Liver (tissue), 9 donors: ENCODE measurements around the gene CDKL5. TPM values are rescaled to one million over a fixed set of nuclear protein-coding genes. Genes with fewer than 3 reads are reported as not detected.

Source experiments
- DNase-seq: peaks from one replicate; pipeline ENCODE4 v3.0.0-alpha.2; 2017; ENCODE audit warnings: low spot score
- H3K27ac ChIP-seq, 2 donors: one replicate each; pipeline ENCODE4 v1.7.0; 2013; ENCODE audit warnings: inconsistent platforms in 2 of 2, low read length in 2 of 2, control low read depth in 1 of 2, low read depth in 1 of 2, mild to moderate bottlenecking in 1 of 2
- H3K27me3 ChIP-seq, 4 donors: one replicate each; pipeline versions ENCODE4 v1.6.1 to v1.7.0; 2013; ENCODE audit warnings: low read length in 3 of 4, inconsistent platforms in 1 of 4, mild to moderate bottlenecking in 1 of 4, moderate library complexity in 1 of 4; ENCODE audit not compliant: control insufficient read depth in 4 of 4, insufficient read depth in 4 of 4
- H3K36me3 ChIP-seq, 4 donors: one replicate each; pipeline versions ENCODE4 v1.6.1 to v1.7.0; 2013; ENCODE audit warnings: low read length in 3 of 4, mild to moderate bottlenecking in 3 of 4, low read depth in 1 of 4, moderate library complexity in 1 of 4; ENCODE audit not compliant: control insufficient read depth in 4 of 4, insufficient read depth in 3 of 4
- H3K4me1 ChIP-seq, 4 donors: one replicate each; pipeline versions ENCODE4 v1.6.1 to v1.7.0; 2013; ENCODE audit warnings: low read length in 3 of 4, mild to moderate bottlenecking in 3 of 4, moderate library complexity in 1 of 4; ENCODE audit not compliant: control insufficient read depth in 4 of 4, insufficient read depth in 4 of 4
- H3K4me3 ChIP-seq, 3 donors: one replicate each; pipeline versions ENCODE4 v1.6.1 to v1.7.0; 2013; ENCODE audit warnings: low read length in 3 of 3, control low read depth in 1 of 3, low read depth in 1 of 3, mild to moderate bottlenecking in 1 of 3
- H3K9ac ChIP-seq, 2 donors: one replicate each; pipeline ENCODE4 v1.7.0; 2013; ENCODE audit warnings: low read length in 2 of 2, mild to moderate bottlenecking in 2 of 2, moderate library complexity in 2 of 2, control low read depth in 1 of 2, low read depth in 1 of 2
- H3K9me3 ChIP-seq, 4 donors: one replicate each; pipeline versions ENCODE4 v1.6.1 to v1.7.0; 2013; ENCODE audit warnings: low read length in 3 of 4; ENCODE audit not compliant: control insufficient read depth in 4 of 4
- ATF3 ChIP-seq: IDR thresholded peaks from 2 replicates; pipeline ENCODE4 v1.6.1; 2016; ENCODE audit warnings: antibody characterized with exemption
- CTCF ChIP-seq: fragments of 150-350 bp; IDR thresholded peaks from 2 replicates; pipeline ENCODE4 v1.5.1; 2017; ENCODE audit warnings: improper control_type of control experiment, low read depth, low read length; ENCODE audit not compliant: missing input control
- EGR1 ChIP-seq, 2 donors: IDR thresholded peaks; 2 replicates each; pipeline ENCODE4 v1.6.1; 2016 to 2018; ENCODE audit warnings: antibody characterized with exemption in 2 of 2, low read depth in 2 of 2
- FOXA1 ChIP-seq: IDR thresholded peaks from 2 replicates; pipeline ENCODE4 v1.6.1; 2016; ENCODE audit warnings: antibody characterized with exemption
- FOXA2 ChIP-seq: IDR thresholded peaks from 2 replicates; pipeline ENCODE4 v1.6.1; 2016; ENCODE audit warnings: antibody characterized with exemption
- GABPA ChIP-seq, 2 donors: IDR thresholded peaks in 1 of 2; conservative IDR thresholded peaks in 1 of 2; 2 replicates each; pipeline ENCODE4 v1.6.1; 2016; ENCODE audit warnings: antibody characterized with exemption in 2 of 2, mild to moderate bottlenecking in 1 of 2, moderate library complexity in 1 of 2
- HNF4G ChIP-seq: IDR thresholded peaks from 2 replicates; pipeline ENCODE4 v1.6.1; 2016; ENCODE audit warnings: antibody characterized with exemption
- NR2F2 ChIP-seq: IDR thresholded peaks from 2 replicates; pipeline ENCODE4 v1.6.1; 2016; ENCODE audit warnings: antibody characterized with exemption
- RAD21 ChIP-seq, 2 donors: IDR thresholded peaks; 2 replicates each; pipeline ENCODE4 v1.6.1; 2016; ENCODE audit warnings: antibody characterized with exemption in 2 of 2, mild to moderate bottlenecking in 2 of 2
- REST ChIP-seq: IDR thresholded peaks from 2 replicates; pipeline ENCODE4 v1.6.1; 2016; ENCODE audit warnings: antibody characterized with exemption, mild to moderate bottlenecking
- RXRA ChIP-seq, 2 donors: IDR thresholded peaks; 2 replicates each; pipeline ENCODE4 v1.6.1; 2017 to 2018; ENCODE audit warnings: antibody characterized with exemption in 2 of 2, mild to moderate bottlenecking in 1 of 2
- TAF1 ChIP-seq: conservative IDR thresholded peaks from 2 replicates; pipeline ENCODE4 v1.6.1; 2016; ENCODE audit warnings: antibody characterized with exemption, mild to moderate bottlenecking
- YY1 ChIP-seq: IDR thresholded peaks from 2 replicates; pipeline ENCODE4 v1.6.1; 2016; ENCODE audit warnings: antibody characterized with exemption, mild to moderate bottlenecking
- ZBTB33 ChIP-seq: IDR thresholded peaks from 2 replicates; pipeline ENCODE4 v1.6.1; 2016; ENCODE audit warnings: antibody characterized with exemption
- WGBS: extraction: QIAGEN DNeasy Blood & Tissue Kit; methylation state at CpG from one replicate; pipeline ENCODE4 v1.1.7; 2013; 5-methylcytosine and 5-hydroxymethylcytosine counted together
- polyA plus RNA-seq, 2 donors: library from polyadenylated mRNA; stranded (reverse) in 1 of 2; unstranded in 1 of 2; fragments of 200-250 nt in 1 of 2; fragments of >200 nt in 1 of 2; fragmentation: Nextera tagmentation in 1 of 2; extraction: Ambion mirVana in 1 of 2; gene quantifications; one replicate each; pipeline versions ENCODE4 v1.2.1 to v1.2.3, GENCODE V29; 2013 to 2015
- total RNA-seq, 2 donors: library from RNA; depleted of rRNA; stranded (reverse); fragments of >200 nt; gene quantifications; one replicate each; pipeline ENCODE4 v1.2.3, GENCODE V29; 2014
- donor health status: healthy.
- donor health status: healthy.
- donor health status: healthy.
- donor health status: healthy.
- donor health status: healthy.

The CDKL5 gene
- total and polyA plus RNA-seq, 4 donors, result 0.59 to 3.3 (median 2.0) TPM

GRCh38 chrX:18465051-18465450, 39.6 kb downstream of the CDKL5 start:
- DNase-seq, result no peak
- Histone ChIP-seq H3K36me3 (no peaks in the 10 kb centered on the region), H3K4me1 (no peaks in the 10 kb centered on the region), H3K9me3 (no peaks in the 10 kb centered on the region), H3K4me3 (no peak overlapping the region), H3K9ac (no peak overlapping the region), H3K27me3 (peaks cover 0 to 2% (median 0%) of the 10 kb centered on the region in 4 donors), H3K27ac (no peak overlapping the region)
- TF ChIP-seq YY1 (no peak), RAD21 (IDR thresholded peaks at IDR 0.05) (no peak), NR2F2 (no peak), ATF3 (no peak), EGR1 (IDR thresholded peaks at IDR 0.05; ENCODE audit: low read depth in 2 of 2) (no peak), CTCF (no peak), ZBTB33 (no peak), REST (no peak), RXRA (IDR thresholded peaks at IDR 0.05) (no peak), FOXA2 (no peak), HNF4G (no peak), GABPA (IDR thresholded peaks at IDR 0.05 in 1 of 2, conservative IDR thresholded peaks at IDR 0.05 in 1 of 2) (no peak), FOXA1 (no peak)
- 94% methylated on average over 4 of the region's 4 CpGs for WGBS

- no peak overlapping the region for H3K9ac ChIP-seq
- no peaks in the 10 kb centered on the region for H3K27me3 ChIP-seq
- no peak overlapping the region for H3K4me3 ChIP-seq
- H3K36me3 ChIP-seq, result no peaks in the 10 kb centered on the region
- H3K27ac ChIP-seq, result no peak overlapping the region
- H3K9me3 ChIP-seq, result no peaks in the 10 kb centered on the region
- H3K4me1 ChIP-seq, result no peaks in the 10 kb centered on the region
- DNase-seq, result no peak
- WGBS, result 96% methylated on average over 4 of the region's 4 CpGs
- TF ChIP-seq ZBTB33 (no peak), TAF1 (no peak), EGR1 (IDR thresholded peaks at IDR 0.05; ENCODE audit: low read depth in 2 of 2) (no peak), HNF4G (no peak), GABPA (IDR thresholded peaks at IDR 0.05 in 1 of 2, conservative IDR thresholded peaks at IDR 0.05 in 1 of 2) (no peak), FOXA1 (no peak), CTCF (no peak)
Observed at GRCh38 chrX:18468599-18468998, 43.2 kb downstream of the CDKL5 start.
